PC-9 (cell line): Measurements from ENCODE around the gene RMC1. TPM values are rescaled to one million over a fixed set of nuclear protein-coding genes. Genes with fewer than 3 reads are reported as not detected.

Source experiments
- BruUV-seq: library from RNA; stranded (reverse); fragments of 400-500 nt; replicated peaks from 2 replicates; lab custom pipeline; 2021; lab: Mats Ljungman, UMichigan
- CTCF ChIA-PET: fragments of 300-600 bp; sonication (Branson Sonifier 250); formaldehyde crosslinking; loops from one replicate; lab custom pipeline; 2022; ENCODE audit warnings: antibody characterized with exemption; lab: Charles Lee
- POLR2A ChIA-PET: fragments of 300-600 bp; sonication (Branson Sonifier 250); formaldehyde crosslinking; loops from one replicate; lab custom pipeline; 2022; ENCODE audit warnings: antibody characterized with exemption; ENCODE audit not compliant: unreplicated experiment; lab: Charles Lee
- DNase-seq, 2 experiments: peaks; one replicate each; pipeline versions ENCODE4 v3.0.0 to v3.0.0-alpha.2; 2015 to 2022; ENCODE audit warnings: mixed read lengths in 1 of 2
- H2AFZ ChIP-seq: fragments of 200-600 bp; sonication (generic); 2 replicates; pipeline ENCODE4 v1.8.1; 2017; ENCODE audit warnings: antibody characterized with exemption
- H3F3A ChIP-seq: fragments of 200-600 bp; sonication (generic); 2 replicates; pipeline ENCODE4 v1.8.1; 2017; ENCODE audit warnings: antibody characterized with exemption, mild to moderate bottlenecking, low read depth; ENCODE audit not compliant: insufficient read depth
- H3K27ac ChIP-seq: fragments of 200-600 bp; sonication (generic); 2 replicates; pipeline ENCODE4 v1.6.1; 2016; ENCODE audit warnings: mixed run types
- H3K27me3 ChIP-seq: fragments of 200-600 bp; sonication (generic); 2 replicates; pipeline ENCODE4 v1.6.1; 2016; ENCODE audit warnings: low read depth, mixed run types; ENCODE audit not compliant: insufficient read depth
- H3K36me3 ChIP-seq: fragments of 200-600 bp; sonication (generic); 2 replicates; pipeline ENCODE4 v1.6.1; 2016; ENCODE audit warnings: low read depth, mixed run types
- H3K4me1 ChIP-seq: fragments of 200-600 bp; sonication (generic); replicated peaks from 2 replicates; pipeline ENCODE4 v1.6.1; 2016; ENCODE audit warnings: mixed run types; ENCODE audit not compliant: insufficient read depth
- H3K4me2 ChIP-seq: fragments of 200-600 bp; sonication (generic); 2 replicates; pipeline ENCODE4 v1.6.1; 2017; ENCODE audit warnings: mixed run types
- H3K4me3 ChIP-seq: fragments of 200-600 bp; sonication (generic); 2 replicates; pipeline ENCODE4 v1.6.1; 2016; ENCODE audit warnings: mixed run types
- H3K79me2 ChIP-seq: fragments of 200-600 bp; sonication (generic); 2 replicates; pipeline ENCODE4 v1.6.1; 2017; ENCODE audit warnings: low read depth, mixed run types
- H3K9me2 ChIP-seq: fragments of 200-600 bp; sonication (generic); 2 replicates; pipeline ENCODE4 v1.8.1; 2017; ENCODE audit warnings: mild to moderate bottlenecking; ENCODE audit not compliant: insufficient read depth
- H3K9me3 ChIP-seq: fragments of 200-600 bp; sonication (generic); 2 replicates; pipeline ENCODE4 v1.8.1; 2016; ENCODE audit warnings: low read depth; ENCODE audit not compliant: insufficient read depth
- H4K20me1 ChIP-seq: fragments of 200-600 bp; sonication (generic); 2 replicates; pipeline ENCODE4 v1.8.1; 2017; ENCODE audit not compliant: insufficient read depth
- EZH2 ChIP-seq: fragments of 200-600 bp; sonication (generic); IDR thresholded peaks from 2 replicates; pipeline ENCODE4 v1.8.0; 2017; ENCODE audit warnings: antibody characterized with exemption, low read depth
- intact Hi-C: fragments of 100-400 bp; cut with micrococcal nuclease; formaldehyde crosslinking; loops from one replicate; pipeline ENCODE4 v1.10.0; 2022; ENCODE audit not compliant: unreplicated experiment
- total RNA-seq: library from RNA; stranded (reverse); gene quantifications from 2 replicates; pipeline ENCODE4 v1.2.3, GENCODE V29; 2021
- TF ChIP-seq, protein P1 (sequence below): fragments of 200-600 bp; sonication (generic); conservative IDR thresholded peaks from 2 replicates; pipeline ENCODE4 v1.6.1; 2017; ENCODE audit warnings: mixed run types, antibody characterized with exemption, mild to moderate bottlenecking, moderate library complexity

Gene RMC1
- total RNA-seq, 1 experiment from 2014 or later = 19.6 TPM

DNA sequence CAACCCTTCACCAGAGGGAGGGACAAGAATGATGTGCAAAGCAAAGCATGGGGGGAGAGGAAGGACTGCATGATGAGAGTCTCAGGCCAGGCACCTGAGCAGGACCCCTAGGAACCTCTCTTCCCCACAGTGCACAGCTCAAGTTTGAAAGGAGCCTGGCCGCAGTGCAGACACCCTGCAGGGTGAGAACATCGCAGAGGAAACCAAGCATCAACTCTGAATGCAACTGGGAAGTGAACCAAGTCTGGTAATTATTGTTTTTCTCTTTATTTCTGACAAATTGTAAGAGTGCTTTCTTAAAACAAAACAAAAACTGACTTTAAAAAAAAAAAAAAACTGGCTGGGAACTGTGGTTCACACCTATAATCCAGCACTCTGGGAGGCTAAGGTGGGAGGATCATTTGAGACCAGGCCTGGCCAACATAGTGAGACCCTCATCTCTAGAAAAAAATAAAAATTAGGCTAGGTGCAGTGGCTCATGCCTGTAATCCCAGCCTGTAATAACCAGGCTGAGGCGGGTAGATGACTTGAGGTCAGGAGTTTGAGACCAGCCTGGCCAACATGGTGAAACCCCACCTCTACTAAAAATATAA, 67.7 kb downstream of the RMC1 start:
- peaks cover 9% of the 10 kb centered on the region; the same call in 1 of the 2 replicates for H3K79me2 ChIP-seq
- no peaks in the 10 kb centered on the region for H4K20me1 ChIP-seq
- no peaks in the 10 kb centered on the region for H3K9me2 ChIP-seq
- no peak overlapping the region for H3K4me3 ChIP-seq
- H3K27me3 ChIP-seq = no peaks in the 10 kb centered on the region
- H3K36me3 ChIP-seq = peaks cover 14% of the 10 kb centered on the region; the same call in 1 of the 2 replicates
- no TSS peak for BruUV-seq
- peaks cover 25% of the 10 kb centered on the region for H3K4me1 ChIP-seq
- CTCF ChIA-PET = no interaction called here
- H3K9me3 ChIP-seq = no peaks in the 10 kb centered on the region
- TF ChIP-seq, protein P1, sequence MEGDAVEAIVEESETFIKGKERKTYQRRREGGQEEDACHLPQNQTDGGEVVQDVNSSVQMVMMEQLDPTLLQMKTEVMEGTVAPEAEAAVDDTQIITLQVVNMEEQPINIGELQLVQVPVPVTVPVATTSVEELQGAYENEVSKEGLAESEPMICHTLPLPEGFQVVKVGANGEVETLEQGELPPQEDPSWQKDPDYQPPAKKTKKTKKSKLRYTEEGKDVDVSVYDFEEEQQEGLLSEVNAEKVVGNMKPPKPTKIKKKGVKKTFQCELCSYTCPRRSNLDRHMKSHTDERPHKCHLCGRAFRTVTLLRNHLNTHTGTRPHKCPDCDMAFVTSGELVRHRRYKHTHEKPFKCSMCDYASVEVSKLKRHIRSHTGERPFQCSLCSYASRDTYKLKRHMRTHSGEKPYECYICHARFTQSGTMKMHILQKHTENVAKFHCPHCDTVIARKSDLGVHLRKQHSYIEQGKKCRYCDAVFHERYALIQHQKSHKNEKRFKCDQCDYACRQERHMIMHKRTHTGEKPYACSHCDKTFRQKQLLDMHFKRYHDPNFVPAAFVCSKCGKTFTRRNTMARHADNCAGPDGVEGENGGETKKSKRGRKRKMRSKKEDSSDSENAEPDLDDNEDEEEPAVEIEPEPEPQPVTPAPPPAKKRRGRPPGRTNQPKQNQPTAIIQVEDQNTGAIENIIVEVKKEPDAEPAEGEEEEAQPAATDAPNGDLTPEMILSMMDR = no peak
- TF ChIP-seq EZH2 = no peak
- POLR2A ChIA-PET = no interaction called here
- no peak overlapping the region for H3K4me2 ChIP-seq
- peaks cover 9% of the 10 kb centered on the region; the same call in 1 of the 2 replicates for H3F3A ChIP-seq
- no peak overlapping the region for H3K27ac ChIP-seq
- intact Hi-C loops = no loop called here
- no peak for DNase-seq
- H2AFZ ChIP-seq = no peak overlapping the region

GRCh38 chr18:23572012-23572411, 68.7 kb downstream of the RMC1 start:
- no peak for TF ChIP-seq EZH2
- TF ChIP-seq, protein P1 = no peak
- Histone ChIP-seq H3F3A (peaks cover 9% of the 10 kb centered on the region; the same call in 1 of the 2 replicates), H3K4me2 (no peak overlapping the region), H3K36me3 (peaks cover 13% of the 10 kb centered on the region; the same call in 1 of the 2 replicates), H4K20me1 (no peaks in the 10 kb centered on the region), H3K27ac (no peak overlapping the region), H3K27me3 (no peaks in the 10 kb centered on the region), H3K4me3 (no peak overlapping the region), H3K9me2 (no peaks in the 10 kb centered on the region), H3K9me3 (no peaks in the 10 kb centered on the region), H2AFZ (no peak overlapping the region), H3K79me2 (peaks cover 9% of the 10 kb centered on the region; the same call in 1 of the 2 replicates), H3K4me1 (peaks cover 25% of the 10 kb centered on the region)
- CTCF ChIA-PET = no interaction called here
- POLR2A ChIA-PET = no interaction called here
- intact Hi-C loops = no loop called here
- BruUV-seq = no TSS peak
- DNase-seq = no peak

- CTCF ChIA-PET = no interaction called here
- TF ChIP-seq EZH2 = no peak
- TF ChIP-seq, protein P1 = no peak
- POLR2A ChIA-PET = no interaction called here
- Histone ChIP-seq H3K9me3 (no peaks in the 10 kb centered on the region), H3K4me3 (no peak overlapping the region), H3F3A (peaks cover 9% of the 10 kb centered on the region; the same call in 1 of the 2 replicates), H3K4me1 (peaks cover 25% of the 10 kb centered on the region), H3K9me2 (no peaks in the 10 kb centered on the region), H2AFZ (no peak overlapping the region), H3K27ac (no peak overlapping the region), H3K4me2 (no peak overlapping the region), H4K20me1 (no peaks in the 10 kb centered on the region), H3K79me2 (peaks cover 9% of the 10 kb centered on the region; the same call in 1 of the 2 replicates), H3K36me3 (peaks cover 8% of the 10 kb centered on the region; the same call in 1 of the 2 replicates), H3K27me3 (no peaks in the 10 kb centered on the region)
- DNase-seq = no peak
- intact Hi-C loops = no loop called here
- no TSS peak for BruUV-seq
These were observed 69.3 kb downstream of the RMC1 start for GRCh38 chr18:23572570-23572969.
